CD4-positive, alpha-beta T cell treated with Interleukin-2 at 100 ng/mL for 4 hours (primary cell): ENCODE results near the gene S100Z.
"Not testable (repeated sequence)": the region's sequence is repeated elsewhere in the genome, so short reads cannot be mapped to it uniquely, and the experiment has no call there.

Experiments
- DNase-seq: peaks from one replicate; pipeline ENCODE4 v3.0.0-alpha.2; 2020; ENCODE audit warnings: low spot score

S100Z gene

DNA sequence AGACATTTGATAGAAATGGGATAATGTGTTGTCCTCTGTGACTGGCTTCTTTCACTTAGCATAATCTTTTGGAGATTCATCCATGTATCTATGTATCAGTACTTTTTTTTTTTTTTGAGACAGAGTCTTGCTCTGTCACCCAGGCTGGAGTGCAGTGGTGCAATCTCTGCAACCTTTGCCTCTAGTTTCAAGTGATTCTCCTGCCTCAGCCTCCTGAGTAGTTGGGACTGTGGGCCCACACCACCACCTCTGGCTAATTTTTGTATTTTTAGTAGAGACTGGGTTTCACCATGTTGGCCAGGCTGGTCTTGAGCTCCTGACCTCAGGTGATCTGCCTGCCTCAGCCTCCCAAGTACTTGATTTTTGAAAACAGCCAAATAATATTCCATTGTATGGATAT is 23.4 kb upstream of the S100Z start:
- DNase-seq = not testable (repeated sequence)

DNA sequence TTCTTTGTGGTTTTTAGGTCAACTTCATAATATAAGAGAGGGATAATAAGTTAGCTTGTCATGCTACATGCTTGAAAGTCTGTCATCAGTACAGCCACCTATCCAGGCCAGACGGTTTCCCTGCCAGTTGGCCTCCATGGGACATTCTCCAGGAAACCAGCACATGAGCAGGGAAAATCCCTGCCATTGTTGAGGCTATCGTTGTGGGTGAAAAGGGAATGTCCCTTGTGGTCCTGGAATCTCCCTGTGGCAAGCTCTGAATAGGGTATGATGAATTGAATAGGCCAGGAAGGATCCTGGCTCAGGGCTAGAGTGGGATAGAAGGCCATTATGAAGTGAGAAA is 18.7 kb upstream of the S100Z start:
- no peak for DNase-seq

DNA sequence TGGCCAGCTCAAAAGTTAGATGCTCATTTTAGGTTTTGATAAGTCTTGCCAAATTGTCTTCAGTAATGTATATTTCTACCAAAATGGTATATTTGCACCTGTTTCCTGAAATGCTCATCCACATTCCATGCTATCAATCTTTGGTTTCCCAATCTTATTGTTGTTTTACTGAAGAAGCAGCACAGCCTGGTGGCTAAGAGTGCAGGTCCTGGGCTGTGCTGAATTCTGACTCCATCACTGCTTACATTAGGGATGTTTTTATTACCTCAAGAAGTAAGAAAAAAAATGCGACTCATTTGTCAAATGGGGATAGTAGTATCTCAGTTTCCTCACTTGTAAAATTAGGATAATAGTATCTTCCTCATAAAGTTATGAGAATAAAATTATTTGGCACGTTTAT is 13.6 kb upstream of the S100Z start:
- DNase-seq = no peak

DNA sequence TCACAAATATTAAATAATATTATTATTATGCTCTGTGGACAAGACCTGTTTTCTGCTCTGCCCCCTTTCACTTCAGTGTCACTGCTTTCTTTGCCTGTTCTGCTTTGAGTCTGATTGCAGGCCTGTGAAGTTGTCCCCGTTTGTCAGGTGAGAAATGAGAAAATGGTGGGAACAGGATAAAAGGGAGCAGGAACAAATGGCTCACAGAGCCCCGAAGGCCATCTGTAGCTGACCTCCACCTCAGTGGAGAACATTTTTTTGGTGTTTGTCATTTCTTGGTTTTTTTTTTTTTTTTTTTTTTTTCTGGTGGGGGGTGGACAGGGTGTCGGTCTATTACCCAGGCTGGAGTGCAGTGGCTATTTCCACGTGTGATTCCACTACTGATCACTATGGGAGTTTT is 13.2 kb upstream of the S100Z start:
- DNase-seq = no peak

GRCh38 chr5:76838481-76839261 is 11.1 kb upstream of the S100Z start:
- no peak for DNase-seq

GRCh38 chr5:76841361-76841760 is 8.5 kb upstream of the S100Z start:
- no peak for DNase-seq

GRCh38 chr5:76845890-76846289 is 3.9 kb upstream of the S100Z start:
- no peak for DNase-seq

DNA sequence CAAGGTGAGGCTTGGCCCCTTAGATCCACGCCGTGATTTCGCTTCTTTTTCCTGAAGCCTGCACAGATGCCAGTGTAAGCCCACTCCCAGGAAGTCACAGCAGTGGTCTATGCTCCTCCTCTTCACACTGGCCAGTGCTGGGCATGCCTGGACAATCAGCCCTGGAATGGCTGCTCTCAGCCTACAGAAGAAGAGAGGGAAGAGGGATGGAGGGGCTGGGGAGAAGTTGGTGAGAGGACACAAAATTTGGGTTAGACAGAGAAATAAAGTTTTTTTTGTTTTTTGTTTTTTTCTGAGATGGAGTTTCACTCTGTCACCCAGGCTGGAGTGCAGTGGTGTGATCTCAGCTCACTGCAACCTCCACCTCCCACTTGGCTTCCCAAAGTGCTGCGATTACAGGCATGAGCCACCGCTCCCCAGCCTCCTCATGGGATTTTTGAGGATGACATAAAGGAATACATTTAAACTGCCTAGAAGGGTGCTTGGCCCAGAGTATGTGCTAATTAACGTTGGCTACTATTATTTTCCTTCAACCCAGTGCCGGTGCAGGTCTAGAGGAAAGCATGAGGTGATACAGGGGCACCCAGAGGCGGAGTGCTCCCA is 830 bp downstream of the S100Z start:
- DNase-seq = no peak

DNA sequence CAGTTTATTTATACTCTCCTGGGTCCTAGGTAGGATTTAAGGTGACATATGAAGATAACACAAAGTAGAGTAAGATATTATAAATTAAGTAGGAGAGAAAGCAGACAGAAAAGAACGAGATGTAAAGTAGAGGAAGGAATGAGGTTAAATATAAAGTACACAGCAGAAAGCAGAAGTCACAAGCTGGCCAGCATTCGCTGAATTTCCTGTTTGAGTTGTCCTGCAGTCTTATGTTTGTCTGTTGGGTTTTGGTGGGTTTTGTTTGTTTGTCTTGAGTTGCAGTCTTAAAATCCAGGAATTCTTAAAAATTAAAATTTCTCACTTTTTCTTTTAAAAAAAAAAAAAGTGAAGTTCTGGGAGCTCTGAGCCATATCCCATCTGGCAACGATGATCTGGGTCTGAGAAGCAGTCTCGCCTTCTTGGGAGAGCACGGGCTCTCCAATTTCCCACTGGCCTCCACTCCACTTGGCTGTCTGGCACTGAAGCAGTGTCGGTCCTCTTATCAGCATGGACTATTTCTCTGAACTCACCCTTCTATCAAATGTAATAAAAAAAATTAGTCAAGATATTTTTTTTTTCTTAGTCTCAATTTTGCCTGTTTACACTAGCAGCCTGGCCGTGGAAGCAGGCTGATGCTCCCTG is 2.0 kb downstream of the S100Z start:
- no peak for DNase-seq

DNA sequence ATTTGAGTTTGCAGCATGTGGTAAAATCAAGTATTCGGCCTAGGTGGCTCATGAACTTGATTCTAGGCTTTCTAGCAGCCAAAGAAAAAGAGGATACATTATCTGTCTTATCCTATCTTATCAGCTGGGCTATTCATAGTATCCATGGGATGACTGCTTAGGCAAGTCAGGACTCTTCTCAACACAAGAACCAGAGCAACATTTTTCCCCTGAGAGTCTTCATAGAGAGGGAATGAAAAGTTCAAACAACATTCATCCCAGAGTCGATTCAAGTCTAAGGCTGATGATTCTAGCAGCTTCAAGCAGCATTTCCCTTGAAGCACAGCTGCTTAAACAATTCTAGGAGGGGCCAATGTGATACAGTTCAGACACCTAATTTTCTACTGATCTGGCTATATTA is 3.0 kb downstream of the S100Z start:
- no peak for DNase-seq

- DNase-seq = not testable (repeated sequence)
Measured at GRCh38 chr5:76853741-76854140, 3.9 kb downstream of the S100Z start.

DNA sequence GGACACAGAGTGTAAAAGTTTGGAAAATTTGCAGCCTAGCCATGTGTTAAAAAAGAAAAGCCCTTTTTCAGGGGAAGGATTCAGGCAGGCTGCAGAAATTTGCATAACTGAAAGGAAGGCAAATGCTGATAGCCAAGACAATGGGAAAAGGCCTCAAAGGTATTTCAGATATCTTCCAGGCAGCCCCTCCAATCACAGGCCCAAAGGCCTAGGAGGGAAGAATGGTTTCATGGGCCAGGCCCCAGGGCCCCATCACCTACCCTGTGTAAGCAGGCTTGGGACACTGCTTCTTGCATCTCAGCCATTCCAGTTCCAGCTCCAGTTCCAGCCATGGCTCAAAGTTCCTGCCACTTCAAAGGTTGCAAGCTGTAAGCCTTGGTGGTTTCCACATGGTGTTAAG is 4.8 kb downstream of the S100Z start:
- DNase-seq = no peak

DNA sequence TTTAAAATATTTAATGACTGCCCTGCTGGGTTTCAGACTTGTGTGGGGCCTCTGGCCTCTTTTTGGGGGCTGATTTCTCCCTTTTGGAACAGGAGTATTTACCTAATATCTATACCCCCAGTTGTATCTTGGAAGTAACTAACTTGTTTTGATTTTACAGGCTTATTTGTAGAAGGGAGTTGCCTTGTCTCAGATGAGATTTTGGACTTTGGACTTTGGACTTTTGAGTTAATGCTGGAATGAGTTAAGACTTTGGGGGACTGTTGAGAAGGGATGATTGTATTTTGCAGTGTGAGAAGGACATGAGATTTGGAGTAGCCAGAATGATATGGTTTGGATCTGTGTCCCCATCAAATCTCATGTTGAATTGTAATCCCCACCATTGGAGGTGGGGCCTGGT is 5.7 kb downstream of the S100Z start:
- not testable (repeated sequence) for DNase-seq

GRCh38 chr5:76855961-76856360 is 6.1 kb downstream of the S100Z start:
- peak; percentile 70 for DNase-seq

DNA sequence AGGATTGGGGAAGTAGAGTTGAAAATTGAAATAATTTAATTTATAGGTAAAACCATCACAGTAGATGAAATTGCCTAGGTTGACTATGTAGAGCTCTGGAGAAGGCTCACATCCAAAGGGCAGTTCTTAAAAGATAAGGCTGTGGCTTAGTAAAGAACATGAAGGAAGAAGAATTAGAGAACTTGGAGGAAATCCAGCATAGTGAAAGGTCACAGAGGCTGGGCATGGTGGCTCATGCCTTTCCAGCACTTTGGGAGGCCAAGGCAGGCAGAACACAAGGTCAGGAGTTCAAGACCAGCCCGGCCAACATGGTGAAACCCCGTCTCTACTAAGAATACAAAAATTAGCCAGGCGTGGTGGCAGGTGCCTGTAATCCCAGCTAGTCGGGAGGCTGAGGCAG is 7.0 kb downstream of the S100Z start:
- not testable (repeated sequence) for DNase-seq

DNA sequence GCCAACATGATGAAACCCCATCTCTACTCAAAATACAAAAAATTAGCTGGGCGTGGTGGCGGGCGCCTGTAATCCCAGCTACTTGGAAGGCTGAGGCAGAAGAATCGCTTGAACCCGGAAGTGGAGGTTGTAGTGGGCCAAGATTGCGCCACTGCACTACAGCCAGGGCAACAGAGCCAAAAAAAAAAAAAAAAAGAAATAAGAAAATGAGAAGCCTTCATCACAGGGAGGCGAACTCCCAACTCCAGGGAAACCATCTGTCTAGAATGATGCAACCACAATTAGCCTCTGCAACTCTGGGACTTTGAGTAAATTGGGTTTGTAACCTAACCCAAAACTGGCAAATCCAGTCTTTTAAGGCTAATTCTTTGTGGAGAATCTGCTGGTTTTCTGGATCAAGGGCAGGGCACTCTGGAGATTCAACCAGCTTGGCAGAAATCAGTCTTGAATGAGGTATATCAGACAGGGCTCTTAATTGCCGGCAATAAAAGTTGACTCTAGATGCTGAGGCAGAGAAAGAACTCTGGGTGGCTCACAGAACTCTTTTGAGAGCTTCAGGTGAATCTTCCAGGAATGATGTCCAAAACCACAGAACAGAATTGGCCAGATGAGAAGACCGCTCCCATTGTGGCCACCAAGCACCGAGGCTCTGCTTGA is 9.9 kb downstream of the S100Z start:
- DNase-seq = no peak

- no peak for DNase-seq
Measured at GRCh38 chr5:76861612-76862011, 11.8 kb downstream of the S100Z start.

- no peak for DNase-seq
Measured at GRCh38 chr5:76863001-76863400, 13.2 kb downstream of the S100Z start.

DNA sequence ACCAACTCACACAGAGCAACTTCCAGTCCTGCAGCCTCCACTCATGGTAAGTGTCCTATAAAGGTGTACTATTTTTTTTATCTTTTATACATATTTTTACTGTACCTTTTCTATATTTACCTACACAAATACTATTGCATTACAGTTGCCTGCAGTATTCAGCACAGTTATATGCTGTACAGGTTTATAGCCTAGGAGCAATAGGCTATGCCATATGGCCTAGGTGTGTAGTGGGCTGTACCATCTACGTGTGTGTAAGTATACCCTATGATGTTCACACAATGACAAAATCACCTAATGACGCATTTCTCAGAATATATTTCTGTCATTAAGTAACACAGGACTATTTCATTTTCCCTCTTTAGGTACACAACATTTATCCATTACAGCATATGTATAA is 16.7 kb downstream of the S100Z start:
- DNase-seq = no peak

GRCh38 chr5:76867038-76867437 is 17.2 kb downstream of the S100Z start:
- no peak for DNase-seq

GRCh38 chr5:76867827-76868693 is 18.2 kb downstream of the S100Z start:
- peak; percentile 69 for DNase-seq

- DNase-seq = no peak
Measured at GRCh38 chr5:76870046-76870445, 20.2 kb downstream of the S100Z start.
